ENCODE results near the gene OMP. TPM values are rescaled to one million over a fixed set of nuclear protein-coding genes. Genes with fewer than 3 reads are reported as not detected.
"Not testable (repeated sequence)": the region's sequence is repeated elsewhere in the genome, so short reads cannot be mapped to it uniquely, and the experiment has no call there.

OMP gene
- total and polyA plus RNA-seq, 2 of the 4 experiments (the other 2 are of a cell fraction): 0.27 TPM; not detected in 1

GRCh38 chr11:77096591-77097019 is 6.0 kb upstream of the OMP start:
- ATAC-seq (ENCODE audit: low read depth): no peak

DNA sequence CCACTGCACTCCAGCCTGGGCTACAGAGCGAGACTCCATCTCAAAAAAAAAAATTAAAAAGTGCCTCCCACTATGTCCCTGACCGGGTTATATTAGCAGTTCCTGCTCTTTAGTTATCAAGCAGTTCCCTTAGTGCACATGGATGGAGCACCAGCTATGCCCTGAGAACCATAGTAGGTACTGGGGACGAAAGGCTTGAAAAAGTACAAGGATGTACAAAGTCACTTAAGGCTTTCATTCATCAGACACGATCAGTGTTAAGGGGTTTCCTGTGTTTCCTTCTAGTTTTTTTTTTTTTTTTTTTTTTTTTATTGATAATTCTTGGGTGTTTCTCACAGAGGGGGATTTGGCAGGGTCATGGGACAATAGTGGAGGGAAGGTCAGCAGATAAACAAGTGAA is 5.5 kb upstream of the OMP start:
- H2BK20ac ChIP-seq (ENCODE audit: low read depth, low read length); H2AFZ ChIP-seq (replicated peaks; ENCODE audit: low read length, poor library complexity); H3K4me3 ChIP-seq (ENCODE audit: insufficient read depth, low read depth, low read length); H2BK120ac ChIP-seq (ENCODE audit: low read depth, low read length); ATAC-seq (ENCODE audit: low read depth); intact Hi-C loops (cut with micrococcal nuclease); H3K27me3 ChIP-seq (ENCODE audit: control insufficient read depth, insufficient read depth, low read length); H3K27ac ChIP-seq (ENCODE audit: insufficient read depth, low read length); H3K56ac ChIP-seq (ENCODE audit: extremely low read depth, insufficient read depth, low read length); H3K9me1 ChIP-seq (ENCODE audit: insufficient read depth, low read length); H3K79me1 ChIP-seq (ENCODE audit: low read depth in 1 of 2, low read length in 2 of 2); H4K91ac ChIP-seq (ENCODE audit: insufficient read depth, low read depth, low read length); dilution Hi-C loops (cut with HindIII; ENCODE audit: low sequenced_read_pairs, unreplicated experiment); H3K4me2 ChIP-seq (ENCODE audit: low read depth, low read length); H2BK15ac ChIP-seq (ENCODE audit: low read depth, low read length); H3K14ac ChIP-seq (replicated peaks; ENCODE audit: low read depth, low read length); H3K18ac ChIP-seq (ENCODE audit: low read depth, low read length); in situ Hi-C loops (cut with MboI; ENCODE audit: low sequenced_read_pairs); H4K20me1 ChIP-seq (ENCODE audit: insufficient read depth, low read length); H4K5ac ChIP-seq (ENCODE audit: low read depth, low read length); H3K4ac ChIP-seq (ENCODE audit: low read depth, low read length); DNase-seq; H3K9me3 ChIP-seq (ENCODE audit: control insufficient read depth, insufficient read depth, low read length); H3K4me1 ChIP-seq (ENCODE audit: control insufficient read depth, insufficient read depth, low read length); H3K36me3 ChIP-seq (ENCODE audit: control insufficient read depth, insufficient read depth, low read length); BruUV-seq (replicated peaks); H4K8ac ChIP-seq (ENCODE audit: low read depth in 2 of 2, low read length in 2 of 2); POLR2A ChIA-PET (ENCODE audit: unreplicated experiment); H3K9ac ChIP-seq (ENCODE audit: low read depth, low read length); H3K23ac ChIP-seq (ENCODE audit: low read depth, low read length); H2AK5ac ChIP-seq (ENCODE audit: low read depth, low read length); H2BK5ac ChIP-seq (ENCODE audit: low read depth, low read length, poor library complexity, severe bottlenecking); H2AK9ac ChIP-seq (replicated peaks; ENCODE audit: low read depth, low read length, poor library complexity): not testable (repeated sequence)
- WGBS, 2 experiments (ENCODE audit: extremely low coverage in 2 of 2, insufficient read length in 1 of 2): no CpG with 5 or more reads among the region's 4 CpGs
- CTCF ChIA-PET: interaction anchor here (0.7 kb wide), 1 partner anchor 400 kb away, joined by 5 read pairs; no protein-coding TSS in a partner anchor

More at GRCh38 chr11:77096591-77097019, 6.0 kb upstream of the OMP start:
- Histone ChIP-seq H2BK20ac (ENCODE audit: low read depth, low read length) (no peak overlapping the region), H2BK120ac (ENCODE audit: low read depth, low read length) (no peak overlapping the region), H3K36me3 (ENCODE audit: control insufficient read depth, insufficient read depth, low read length) (peaks cover 2% of the 10 kb centered on the region), H2BK15ac (ENCODE audit: low read depth, low read length) (no peak overlapping the region), H2AFZ (replicated peaks; ENCODE audit: low read length, poor library complexity) (no peak overlapping the region), H3K18ac (ENCODE audit: low read depth, low read length) (no peak overlapping the region), H3K9me3 (ENCODE audit: control insufficient read depth, insufficient read depth, low read length) (no peaks in the 10 kb centered on the region), H3K79me1 (ENCODE audit: low read depth in 1 of 2, low read length in 2 of 2) (no peaks in the 10 kb centered on the region), H4K91ac (ENCODE audit: insufficient read depth, low read depth, low read length) (no peak overlapping the region), H4K20me1 (ENCODE audit: insufficient read depth, low read length) (peaks cover 8% of the 10 kb centered on the region; the same call in 1 of the 2 replicates), H2AK9ac (replicated peaks; ENCODE audit: low read depth, low read length, poor library complexity) (no peak overlapping the region), H2BK5ac (ENCODE audit: low read depth, low read length, poor library complexity, severe bottlenecking) (no peak overlapping the region), H2AK5ac (ENCODE audit: low read depth, low read length) (no peak overlapping the region), H3K14ac (replicated peaks; ENCODE audit: low read depth, low read length) (no peak overlapping the region), H4K8ac (ENCODE audit: low read depth in 2 of 2, low read length in 2 of 2) (no peak overlapping the region), H3K9ac (ENCODE audit: low read depth, low read length) (no peak overlapping the region), H3K4me2 (ENCODE audit: low read depth, low read length) (no peak overlapping the region), H3K56ac (ENCODE audit: extremely low read depth, insufficient read depth, low read length) (no peak overlapping the region), H3K4me3 (ENCODE audit: insufficient read depth, low read depth, low read length) (no peak overlapping the region), H3K4ac (ENCODE audit: low read depth, low read length) (no peak overlapping the region), H4K5ac (ENCODE audit: low read depth, low read length) (no peak overlapping the region), H3K23ac (ENCODE audit: low read depth, low read length) (no peak overlapping the region), H3K4me1 (ENCODE audit: control insufficient read depth, insufficient read depth, low read length) (no peaks in the 10 kb centered on the region), H3K27ac (ENCODE audit: insufficient read depth, low read length) (no peak overlapping the region), H3K27me3 (ENCODE audit: control insufficient read depth, insufficient read depth, low read length) (no peaks in the 10 kb centered on the region), H3K9me1 (ENCODE audit: insufficient read depth, low read length) (0 out of 2 replicates have a peak, but pooled peaks cover 3% of the 10 kb centered on the region)
- dilution Hi-C loops (cut with HindIII; ENCODE audit: low sequenced_read_pairs, unreplicated experiment): no loop called here
- 88% methylated on average over 1 of the region's 8 CpGs; no CpG with 5 or more reads in 1 of the 2 experiments for WGBS, 2 experiments (ENCODE audit: extremely low coverage in 2 of 2, insufficient read length in 1 of 2)
- ChIA-PET POLR2A (ENCODE audit: unreplicated experiment) (no interaction called here), CTCF (no interaction called here)
- DNase-seq: no peak
- in situ Hi-C loops (cut with MboI; ENCODE audit: low sequenced_read_pairs): no loop called here
- no TSS peak for BruUV-seq (replicated peaks)
- no peak for TF ChIP-seq RCOR1 (IDR thresholded peaks at IDR 0.05; ENCODE audit: insufficient replicate concordance, low read length)
- TF ChIP-seq POLR2A (IDR thresholded peaks at IDR 0.05; ENCODE audit: low read depth, low read length): no peak
- intact Hi-C loops (cut with micrococcal nuclease): no loop called here

Data from IMR-90 (cell line).